ENCODE data around the gene AKAP17A.
"Not testable (repeated sequence)": the region's sequence is repeated elsewhere in the genome, so short reads cannot be mapped to it uniquely, and the experiment has no call there.

AKAP17A gene

GRCh38 chrX:1609762-1610161, 18.4 kb downstream of the AKAP17A start:
- no peak for DNase-seq

- DNase-seq = no peak
Observed at GRCh38 chrX:1610166-1610565, 18.8 kb downstream of the AKAP17A start.

GRCh38 chrX:1610736-1611135, 19.3 kb downstream of the AKAP17A start:
- no peak for DNase-seq

DNA sequence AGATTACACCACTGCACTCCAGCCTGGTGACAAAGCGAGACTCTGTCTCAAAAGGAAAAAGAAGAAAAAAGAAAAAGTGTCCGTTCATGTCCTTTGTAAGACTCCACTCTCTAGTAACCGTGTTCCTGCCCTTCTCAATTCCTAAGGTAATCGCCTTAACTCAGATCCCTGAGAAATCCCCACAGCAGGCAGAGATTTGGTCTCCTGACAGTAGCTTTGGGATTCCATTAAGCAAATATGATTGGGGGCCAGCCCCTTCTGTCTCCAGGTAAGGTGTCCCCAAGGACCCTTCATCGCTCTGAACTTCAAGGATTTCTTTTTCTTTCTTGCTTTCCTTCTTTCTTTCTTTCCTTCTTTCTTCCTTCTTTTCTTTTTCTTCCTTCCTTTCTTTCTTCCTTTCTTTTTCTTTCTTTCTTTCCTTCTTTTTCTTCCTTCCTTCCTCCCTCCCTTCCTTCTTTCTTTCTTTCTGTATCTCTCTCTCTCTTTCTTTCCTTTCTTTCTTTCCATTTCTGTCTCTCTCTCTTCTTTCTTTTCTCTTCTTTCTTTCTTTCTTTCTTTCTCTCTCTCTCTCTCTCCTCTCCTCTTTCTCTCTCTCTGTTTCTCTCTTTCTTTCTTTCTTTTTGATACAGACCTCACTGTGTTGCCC, 21.4 kb downstream of the AKAP17A start:
- DNase-seq = no peak

- DNase-seq = no peak
Observed at GRCh38 chrX:1614927-1615326, 23.5 kb downstream of the AKAP17A start, which contains the start of gene ASMT. ASMT (plus strand) TSS chrX:1615059; CDS start chrX:1615200, 141 bp downstream.

GRCh38 chrX:1618689-1619088, 27.3 kb downstream of the AKAP17A start:
- peak; percentile 24 for DNase-seq

DNA sequence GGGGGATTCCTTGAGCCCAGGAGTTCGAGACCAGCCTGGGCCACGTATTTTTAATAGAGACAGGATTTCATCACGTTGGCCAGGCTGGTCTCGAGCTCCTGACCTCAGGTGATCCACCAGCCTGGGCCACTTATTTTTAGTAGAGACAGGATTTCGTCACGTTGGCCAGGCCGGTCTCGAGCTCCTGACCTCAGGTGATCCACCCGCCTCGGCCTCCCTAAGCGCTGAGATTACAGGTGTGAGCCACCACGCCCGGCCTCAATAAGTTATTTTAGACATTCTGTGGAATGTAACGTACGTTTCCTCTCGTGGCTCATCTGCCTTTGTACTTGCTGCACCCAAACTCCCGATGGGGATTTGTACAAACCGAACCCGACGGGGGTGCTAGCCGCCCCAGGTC, 32.3 kb downstream of the AKAP17A start:
- no peak for DNase-seq

DNA sequence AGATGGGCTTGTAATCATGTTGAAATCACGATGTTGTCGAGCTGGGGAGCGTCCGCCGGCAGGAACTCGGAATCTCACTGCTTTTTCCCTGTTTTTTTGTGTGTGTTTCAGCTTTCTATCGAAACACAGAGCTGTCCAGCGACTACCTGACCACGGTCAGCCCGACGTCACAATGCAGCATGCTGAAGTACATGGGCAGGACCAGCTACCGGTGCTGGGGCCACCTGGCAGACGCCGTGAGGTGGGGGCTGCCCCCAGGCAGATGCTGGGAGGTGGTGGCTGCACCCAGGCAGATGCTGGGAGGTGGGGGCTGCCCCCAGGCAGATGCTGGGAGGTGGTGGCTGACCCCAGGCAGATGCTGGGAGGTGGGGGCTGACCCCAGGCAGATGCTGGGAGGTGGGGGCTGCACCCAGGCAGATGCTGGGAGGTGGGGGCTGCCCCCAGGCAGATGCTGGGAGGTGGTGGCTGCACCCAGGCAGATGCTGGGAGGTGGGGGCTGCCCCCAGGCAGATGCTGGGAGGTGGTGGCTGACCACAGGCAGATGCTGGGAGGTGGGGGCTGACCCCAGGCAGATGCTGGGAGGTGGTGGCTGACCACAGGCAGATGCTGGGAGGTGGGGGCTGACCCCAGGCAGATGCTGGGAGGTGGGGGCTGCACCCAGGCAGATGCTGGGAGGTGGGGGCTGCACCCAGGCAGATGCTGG, 32.9 kb downstream of the AKAP17A start:
- DNase-seq = not testable (repeated sequence)

- not testable (repeated sequence) for DNase-seq
Observed at GRCh38 chrX:1624861-1625215, 33.4 kb downstream of the AKAP17A start.

DNA sequence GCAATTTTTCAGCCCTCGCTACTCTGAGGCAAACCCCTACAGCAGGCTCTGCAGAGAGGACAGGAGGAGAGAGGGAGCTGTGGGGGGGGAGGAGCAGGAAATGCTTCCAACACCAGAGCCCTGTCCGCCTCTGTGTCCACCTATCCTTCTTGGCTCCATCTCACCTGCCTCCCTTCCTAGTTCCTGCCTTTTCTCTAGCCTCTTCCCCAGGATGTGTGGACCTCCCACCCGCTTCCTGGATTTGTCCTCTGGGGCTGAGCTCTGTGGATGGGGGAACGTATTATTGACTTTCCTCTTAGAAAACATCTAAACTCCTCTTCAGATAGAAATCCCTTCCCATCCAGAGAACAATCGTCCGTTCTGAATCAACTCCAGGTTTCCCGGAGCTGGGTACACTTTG, 37.8 kb downstream of the AKAP17A start:
- no peak for DNase-seq

DNA sequence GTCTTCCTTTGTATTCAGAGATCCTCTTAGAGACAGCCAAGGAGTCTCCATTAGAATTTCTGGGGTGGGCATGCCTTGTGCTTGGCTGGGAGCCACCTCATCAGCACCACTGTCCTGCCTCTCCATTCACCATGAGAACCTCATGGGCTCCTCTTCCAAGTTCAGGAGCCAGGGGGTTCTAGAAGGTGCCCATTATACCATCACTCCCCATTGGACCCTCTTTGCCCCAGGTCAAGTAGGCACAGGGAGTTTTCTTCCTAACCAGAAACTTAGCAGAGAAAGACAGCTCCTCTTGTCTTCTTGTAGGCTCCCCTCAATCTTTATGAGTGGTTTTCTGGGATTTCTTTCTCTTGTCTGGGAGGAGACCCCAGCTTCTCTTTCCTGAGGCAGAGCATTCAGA, 54.6 kb downstream of the AKAP17A start:
- DNase-seq = no peak

DNA sequence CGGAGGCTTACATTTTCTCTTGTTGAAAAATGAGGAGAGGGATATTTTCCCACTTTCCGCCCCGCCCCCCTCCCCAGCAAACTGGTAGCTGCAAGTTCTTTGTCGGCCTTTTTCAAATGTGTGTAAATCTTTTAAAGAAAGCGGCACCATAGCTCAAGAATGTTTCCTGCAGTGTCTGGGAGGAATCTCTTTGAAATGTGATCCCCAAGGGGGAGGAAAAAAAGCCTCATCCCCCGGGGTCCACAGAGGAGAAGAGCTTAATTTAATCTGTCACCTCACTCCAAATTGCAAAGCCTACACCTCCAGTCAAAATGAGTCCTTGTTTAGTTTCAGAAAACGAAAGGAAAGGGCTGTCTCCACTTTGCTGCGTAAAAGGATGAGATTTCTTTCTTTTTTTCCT, 58.2 kb downstream of the AKAP17A start:
- no peak for DNase-seq

Data from DMS 273 treated with DMSO at 0.1 percent for 48 hours (cell line).